K562 (cell line): ENCODE measurements around the gene DYRK1A. TPM values are rescaled to one million over a fixed set of nuclear protein-coding genes. Genes with fewer than 3 reads are reported as not detected.

Source experiments
- EP400 ChIP-seq: fragments of 450-650 bp; IDR thresholded peaks from 2 replicates; pipeline ENCODE4 v1.6.1; 2017; ENCODE audit warnings: antibody characterized with exemption, mild to moderate bottlenecking, moderate library complexity
- FOXJ2 ChIP-seq: fragments of 200-800 bp; sonication (Bioruptor generic); IDR thresholded peaks from 2 replicates; pipeline ENCODE4 v1.6.1; 2016; ENCODE audit warnings: missing genetic modification characterization, missing compliant biosample characterization
- JUN ChIP-seq, 2 experiments: sonication (generic) in 1 of 2; formaldehyde crosslinking in 1 of 2; IDR thresholded peaks; 2 replicates each; pipeline versions ENCODE4 v1.6.1 to v1.8.0; 2012 to 2022; ENCODE audit warnings: borderline replicate concordance in 2 of 2, mild to moderate bottlenecking in 2 of 2, improper control_type of control experiment in 1 of 2, low read depth in 1 of 2, low read length in 1 of 2, missing genetic modification reagents in 1 of 2
- LCOR ChIP-seq: sonication (generic); formaldehyde crosslinking; IDR thresholded peaks from 2 replicates; pipeline ENCODE4 v1.8.0; 2022; ENCODE audit warnings: mild to moderate bottlenecking, missing genetic modification reagents
- MEIS2 ChIP-seq: fragments of 450-650 bp; IDR thresholded peaks from 2 replicates; pipeline ENCODE4 v1.6.1; 2014; ENCODE audit warnings: mild to moderate bottlenecking; ENCODE audit not compliant: partially characterized antibody
- NR2C1 ChIP-seq, 2 experiments: fragments of 450-650 bp; IDR thresholded peaks; 2 replicates each; pipeline ENCODE4 v1.6.1; 2017; ENCODE audit warnings: mild to moderate bottlenecking in 2 of 2, antibody characterized with exemption in 1 of 2, inconsistent platforms in 1 of 2, missing compliant biosample characterization in 1 of 2, missing genetic modification characterization in 1 of 2
- NR4A1 ChIP-seq, 2 experiments: fragments of 250-450 bp in 1 of 2; fragments of 450-650 bp in 1 of 2; sonication (Bioruptor Pico) in 1 of 2; IDR thresholded peaks; 2 replicates each; pipeline versions ENCODE4 v1.4.0 to v1.6.1; 2016 to 2020; ENCODE audit warnings: mild to moderate bottlenecking in 2 of 2, missing compliant biosample characterization in 1 of 2, missing genetic modification characterization in 1 of 2, moderate library complexity in 1 of 2
- RFX5 ChIP-seq: IDR thresholded peaks from 2 replicates; pipeline ENCODE4 v1.6.1; 2011; ENCODE audit warnings: low read depth, mild to moderate bottlenecking, improper control_type of control experiment, low read length
- polyA plus RNA-seq, 8 experiments: library from polyadenylated mRNA; depleted of rRNA in 4 of 8; stranded (reverse) in 5 of 8; unstranded in 3 of 8; fragments of >200 nt; fragmentation: Nextera tagmentation in 2 of 8; fragmentation: Illumina TruSeq in 1 of 8; extraction: Ambion mirVana in 2 of 8; extraction: Trizol in 1 of 8; gene quantifications; 2 replicates each; pipeline versions ENCODE4 v1.2.1 to v1.2.3, GENCODE V29; 2011 to 2014; ENCODE audit warnings: inconsistent platforms in 1 of 8, missing spikeins in 1 of 8
- total RNA-seq, 7 experiments: library from RNA; depleted of rRNA in 6 of 7; stranded (reverse); fragments of >200 nt in 6 of 7; fragmentation: Illumina TruSeq in 2 of 7; extraction: Trizol in 2 of 7; gene quantifications; 2 replicates each; pipeline versions ENCODE4 v1.2.1 to v1.2.3, GENCODE V29; 2011 to 2021; ENCODE audit warnings: low replicate concordance in 1 of 7
- TF ChIP-seq, protein P1 (sequence below), 2 experiments: fragments of 450-650 bp; formaldehyde crosslinking in 1 of 2; IDR thresholded peaks; 2 replicates each; pipeline versions ENCODE4 v1.4.0 to v1.6.1; 2014 to 2020; ENCODE audit warnings: mild to moderate bottlenecking in 2 of 2, borderline replicate concordance in 1 of 2, low read depth in 1 of 2
- TF ChIP-seq, protein P2 (sequence below): fragments of 450-650 bp; IDR thresholded peaks from 2 replicates; pipeline ENCODE4 v1.6.1; 2016; ENCODE audit warnings: missing biosample characterization, missing genetic modification characterization
- TF ChIP-seq, protein P3 (sequence below), 2 experiments: fragments of 450-650 bp; IDR thresholded peaks; 2 replicates each; pipeline ENCODE4 v1.6.1; 2018; ENCODE audit warnings: mild to moderate bottlenecking in 2 of 2, low read depth in 1 of 2; ENCODE audit not compliant: partially characterized antibody in 2 of 2

Gene DYRK1A
- total and polyA plus RNA-seq, 9 of the 15 experiments (the other 6 are each of a cell fraction or from before 2014, with no cell fraction given), result 3.7 to 64.8 (median 42.3) TPM

DNA sequence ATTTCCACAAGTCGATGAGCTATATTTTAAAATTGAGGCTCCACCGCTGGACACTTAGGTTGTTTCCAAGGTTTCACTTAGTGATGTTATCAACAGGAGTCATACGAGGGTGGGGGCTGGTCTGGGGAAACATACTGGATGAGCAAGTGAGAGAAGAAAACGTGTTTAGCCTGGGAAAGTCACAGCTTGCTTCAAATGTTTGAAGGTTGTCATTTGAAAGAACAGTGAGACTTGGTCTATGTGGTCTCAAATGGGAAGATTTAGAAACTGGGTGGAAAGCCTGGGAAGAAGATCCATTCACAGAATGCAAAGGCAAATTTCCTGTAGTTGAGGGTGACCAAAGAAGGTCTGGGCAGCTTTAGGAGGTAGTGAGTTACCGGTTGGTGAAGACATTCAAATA, 9.9 kb upstream of the DYRK1A start (continued):
- TF ChIP-seq LCOR (CRISPR knock-in tag) (peak; percentile 57; the same call in 1 of the 2 replicates), FOXJ2 (tag) (peak; percentile 85), NR4A1 (CRISPR knock-in tag; IDR thresholded peaks at IDR 0.05) (no peak), NR4A1 (tag; IDR thresholded peaks at IDR 0.05) (no peak), NR2C1 (IDR thresholded peaks at IDR 0.05) (0 out of 2 replicates have a peak, but pooled peaks have one; percentile 5), NR2C1 (tag; IDR thresholded peaks at IDR 0.05) (no peak), MEIS2 (peak; percentile 17), JUN (IDR thresholded peaks at IDR 0.05; ENCODE audit: borderline replicate concordance, low read depth, low read length) (peak; percentile 55; the same call in 1 of the 2 replicates), JUN (CRISPR knock-in tag; IDR thresholded peaks at IDR 0.05; ENCODE audit: borderline replicate concordance) (no peak), RFX5 (no peak), EP400 (peak; percentile 40; the same call in 1 of the 2 replicates)
- TF ChIP-seq, protein P1, sequence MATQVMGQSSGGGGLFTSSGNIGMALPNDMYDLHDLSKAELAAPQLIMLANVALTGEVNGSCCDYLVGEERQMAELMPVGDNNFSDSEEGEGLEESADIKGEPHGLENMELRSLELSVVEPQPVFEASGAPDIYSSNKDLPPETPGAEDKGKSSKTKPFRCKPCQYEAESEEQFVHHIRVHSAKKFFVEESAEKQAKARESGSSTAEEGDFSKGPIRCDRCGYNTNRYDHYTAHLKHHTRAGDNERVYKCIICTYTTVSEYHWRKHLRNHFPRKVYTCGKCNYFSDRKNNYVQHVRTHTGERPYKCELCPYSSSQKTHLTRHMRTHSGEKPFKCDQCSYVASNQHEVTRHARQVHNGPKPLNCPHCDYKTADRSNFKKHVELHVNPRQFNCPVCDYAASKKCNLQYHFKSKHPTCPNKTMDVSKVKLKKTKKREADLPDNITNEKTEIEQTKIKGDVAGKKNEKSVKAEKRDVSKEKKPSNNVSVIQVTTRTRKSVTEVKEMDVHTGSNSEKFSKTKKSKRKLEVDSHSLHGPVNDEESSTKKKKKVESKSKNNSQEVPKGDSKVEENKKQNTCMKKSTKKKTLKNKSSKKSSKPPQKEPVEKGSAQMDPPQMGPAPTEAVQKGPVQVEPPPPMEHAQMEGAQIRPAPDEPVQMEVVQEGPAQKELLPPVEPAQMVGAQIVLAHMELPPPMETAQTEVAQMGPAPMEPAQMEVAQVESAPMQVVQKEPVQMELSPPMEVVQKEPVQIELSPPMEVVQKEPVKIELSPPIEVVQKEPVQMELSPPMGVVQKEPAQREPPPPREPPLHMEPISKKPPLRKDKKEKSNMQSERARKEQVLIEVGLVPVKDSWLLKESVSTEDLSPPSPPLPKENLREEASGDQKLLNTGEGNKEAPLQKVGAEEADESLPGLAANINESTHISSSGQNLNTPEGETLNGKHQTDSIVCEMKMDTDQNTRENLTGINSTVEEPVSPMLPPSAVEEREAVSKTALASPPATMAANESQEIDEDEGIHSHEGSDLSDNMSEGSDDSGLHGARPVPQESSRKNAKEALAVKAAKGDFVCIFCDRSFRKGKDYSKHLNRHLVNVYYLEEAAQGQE (IDR thresholded peaks at IDR 0.05; ENCODE audit: borderline replicate concordance), result peak; percentile 32; the same call in 1 of the 2 replicates
- TF ChIP-seq, protein P1 (CRISPR knock-in tag; IDR thresholded peaks at IDR 0.05; ENCODE audit: low read depth), result no peak
- TF ChIP-seq, protein P2, sequence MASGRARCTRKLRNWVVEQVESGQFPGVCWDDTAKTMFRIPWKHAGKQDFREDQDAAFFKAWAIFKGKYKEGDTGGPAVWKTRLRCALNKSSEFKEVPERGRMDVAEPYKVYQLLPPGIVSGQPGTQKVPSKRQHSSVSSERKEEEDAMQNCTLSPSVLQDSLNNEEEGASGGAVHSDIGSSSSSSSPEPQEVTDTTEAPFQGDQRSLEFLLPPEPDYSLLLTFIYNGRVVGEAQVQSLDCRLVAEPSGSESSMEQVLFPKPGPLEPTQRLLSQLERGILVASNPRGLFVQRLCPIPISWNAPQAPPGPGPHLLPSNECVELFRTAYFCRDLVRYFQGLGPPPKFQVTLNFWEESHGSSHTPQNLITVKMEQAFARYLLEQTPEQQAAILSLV (tag), result no peak
- TF ChIP-seq, protein P3, sequence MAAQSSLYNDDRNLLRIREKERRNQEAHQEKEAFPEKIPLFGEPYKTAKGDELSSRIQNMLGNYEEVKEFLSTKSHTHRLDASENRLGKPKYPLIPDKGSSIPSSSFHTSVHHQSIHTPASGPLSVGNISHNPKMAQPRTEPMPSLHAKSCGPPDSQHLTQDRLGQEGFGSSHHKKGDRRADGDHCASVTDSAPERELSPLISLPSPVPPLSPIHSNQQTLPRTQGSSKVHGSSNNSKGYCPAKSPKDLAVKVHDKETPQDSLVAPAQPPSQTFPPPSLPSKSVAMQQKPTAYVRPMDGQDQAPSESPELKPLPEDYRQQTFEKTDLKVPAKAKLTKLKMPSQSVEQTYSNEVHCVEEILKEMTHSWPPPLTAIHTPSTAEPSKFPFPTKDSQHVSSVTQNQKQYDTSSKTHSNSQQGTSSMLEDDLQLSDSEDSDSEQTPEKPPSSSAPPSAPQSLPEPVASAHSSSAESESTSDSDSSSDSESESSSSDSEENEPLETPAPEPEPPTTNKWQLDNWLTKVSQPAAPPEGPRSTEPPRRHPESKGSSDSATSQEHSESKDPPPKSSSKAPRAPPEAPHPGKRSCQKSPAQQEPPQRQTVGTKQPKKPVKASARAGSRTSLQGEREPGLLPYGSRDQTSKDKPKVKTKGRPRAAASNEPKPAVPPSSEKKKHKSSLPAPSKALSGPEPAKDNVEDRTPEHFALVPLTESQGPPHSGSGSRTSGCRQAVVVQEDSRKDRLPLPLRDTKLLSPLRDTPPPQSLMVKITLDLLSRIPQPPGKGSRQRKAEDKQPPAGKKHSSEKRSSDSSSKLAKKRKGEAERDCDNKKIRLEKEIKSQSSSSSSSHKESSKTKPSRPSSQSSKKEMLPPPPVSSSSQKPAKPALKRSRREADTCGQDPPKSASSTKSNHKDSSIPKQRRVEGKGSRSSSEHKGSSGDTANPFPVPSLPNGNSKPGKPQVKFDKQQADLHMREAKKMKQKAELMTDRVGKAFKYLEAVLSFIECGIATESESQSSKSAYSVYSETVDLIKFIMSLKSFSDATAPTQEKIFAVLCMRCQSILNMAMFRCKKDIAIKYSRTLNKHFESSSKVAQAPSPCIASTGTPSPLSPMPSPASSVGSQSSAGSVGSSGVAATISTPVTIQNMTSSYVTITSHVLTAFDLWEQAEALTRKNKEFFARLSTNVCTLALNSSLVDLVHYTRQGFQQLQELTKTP (IDR thresholded peaks at IDR 0.05; ENCODE audit: low read depth in 1 of 2, partially characterized antibody in 2 of 2), result peak; percentile 41 to 59
